ENCODE data around the gene CACNA2D1.

Gene CACNA2D1

GRCh38 chr7:82319674-82320118 lies 123.9 kb downstream of the CACNA2D1 start:
- Histone ChIP-seq H3K4me3 (ENCODE audit: low read depth, low read length) (no peak overlapping the region), H3K27ac (no peak overlapping the region), H3K36me3 (replicated peaks) (no peaks in the 10 kb centered on the region), H3K27me3 (replicated peaks) (no peaks in the 10 kb centered on the region)
- in situ Hi-C loops (cut with HindIII; ENCODE audit: low pct_ligation_motif_present, low sequenced_read_pairs), result no loop called here
- peak; percentile 84 for DNase-seq
- TF ChIP-seq CTCF (IDR thresholded peaks at IDR 0.05; ENCODE audit: low read depth, low read length, missing control alignments), result no peak

GRCh38 chr7:82318786-82319185 lies 124.8 kb downstream of the CACNA2D1 start:
- no peak for DNase-seq
- no peak overlapping the region for H3K27ac ChIP-seq
- H3K36me3 ChIP-seq (replicated peaks), result no peaks in the 10 kb centered on the region
- H3K4me3 ChIP-seq (ENCODE audit: low read depth, low read length), result no peak overlapping the region
- in situ Hi-C loops (cut with HindIII; ENCODE audit: low pct_ligation_motif_present, low sequenced_read_pairs), result no loop called here
- no peaks in the 10 kb centered on the region for H3K27me3 ChIP-seq (replicated peaks)
- no peak for TF ChIP-seq CTCF (IDR thresholded peaks at IDR 0.05; ENCODE audit: low read depth, low read length, missing control alignments)

GRCh38 chr7:82317760-82318159 lies 125.8 kb downstream of the CACNA2D1 start:
- Histone ChIP-seq H3K4me3 (ENCODE audit: low read depth, low read length) (no peak overlapping the region), H3K36me3 (replicated peaks) (no peaks in the 10 kb centered on the region), H3K27ac (no peak overlapping the region), H3K27me3 (replicated peaks) (no peaks in the 10 kb centered on the region)
- no peak for DNase-seq
- in situ Hi-C loops (cut with HindIII; ENCODE audit: low pct_ligation_motif_present, low sequenced_read_pairs), result no loop called here
- TF ChIP-seq CTCF (IDR thresholded peaks at IDR 0.05; ENCODE audit: low read depth, low read length, missing control alignments), result no peak

- in situ Hi-C loops (cut with HindIII; ENCODE audit: low pct_ligation_motif_present, low sequenced_read_pairs), result no loop called here
- Histone ChIP-seq H3K4me3 (ENCODE audit: low read depth, low read length) (no peak overlapping the region), H3K27me3 (replicated peaks) (no peaks in the 10 kb centered on the region), H3K36me3 (replicated peaks) (no peaks in the 10 kb centered on the region), H3K27ac (no peak overlapping the region)
- no peak for TF ChIP-seq CTCF (IDR thresholded peaks at IDR 0.05; ENCODE audit: low read depth, low read length, missing control alignments)
- no peak for DNase-seq
Observed at GRCh38 chr7:82317257-82317721, 126.3 kb downstream of the CACNA2D1 start.

GRCh38 chr7:82313269-82313668 lies 130.3 kb downstream of the CACNA2D1 start:
- H3K27me3 ChIP-seq (replicated peaks), result no peaks in the 10 kb centered on the region
- TF ChIP-seq CTCF (IDR thresholded peaks at IDR 0.05; ENCODE audit: low read depth, low read length, missing control alignments), result no peak
- H3K27ac ChIP-seq, result no peak overlapping the region
- no peak overlapping the region for H3K4me3 ChIP-seq (ENCODE audit: low read depth, low read length)
- no peaks in the 10 kb centered on the region for H3K36me3 ChIP-seq (replicated peaks)
- no peak for DNase-seq
- in situ Hi-C loops (cut with HindIII; ENCODE audit: low pct_ligation_motif_present, low sequenced_read_pairs), result no loop called here

- DNase-seq, result no peak
- in situ Hi-C loops (cut with HindIII; ENCODE audit: low pct_ligation_motif_present, low sequenced_read_pairs), result no loop called here
- no peaks in the 10 kb centered on the region for H3K27me3 ChIP-seq (replicated peaks)
- no peak for TF ChIP-seq CTCF (IDR thresholded peaks at IDR 0.05; ENCODE audit: low read depth, low read length, missing control alignments)
- H3K36me3 ChIP-seq (replicated peaks), result no peaks in the 10 kb centered on the region
- H3K4me3 ChIP-seq (ENCODE audit: low read depth, low read length), result no peak overlapping the region
- no peak overlapping the region for H3K27ac ChIP-seq
Observed at GRCh38 chr7:82312646-82313045, 130.9 kb downstream of the CACNA2D1 start.
